GM19455 (cell line): ENCODE data around the gene RAB27A.

ENCODE experiments used
- ATAC-seq: cut with Tn5 transposase; IDR thresholded peaks from one replicate; pipeline ENCODE4 v1.9.1; 2021; ENCODE audit not compliant: unreplicated experiment

The RAB27A gene

DNA sequence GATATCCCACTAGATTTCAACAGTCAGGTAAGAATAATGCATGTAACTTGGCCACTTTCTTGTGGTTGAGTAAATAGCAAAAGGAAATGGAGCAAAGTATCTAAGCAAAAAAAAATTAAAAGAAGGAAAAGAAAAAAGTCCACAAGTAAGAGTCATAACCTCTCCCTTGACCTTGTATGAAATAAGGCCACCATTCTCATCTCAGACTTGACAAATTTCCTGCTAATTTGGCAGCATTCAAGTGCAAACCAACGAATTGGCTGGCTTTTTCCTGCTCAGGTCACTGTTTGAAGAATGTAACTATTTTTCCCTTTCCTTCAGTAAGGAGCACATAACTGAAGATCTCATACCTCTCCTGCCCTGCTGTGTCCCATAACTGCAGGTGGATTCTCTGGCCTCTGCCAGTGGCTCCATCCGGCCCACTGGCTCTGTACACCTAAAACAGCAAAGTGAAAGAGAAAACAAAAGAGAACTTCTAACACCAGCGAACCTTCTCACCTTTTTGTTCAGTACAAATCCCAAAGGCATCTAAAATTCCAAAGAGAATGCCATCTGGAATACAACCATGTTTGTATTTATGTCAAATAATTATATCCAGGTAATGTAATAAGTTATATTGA, 59.5 kb downstream of the RAB27A start:
- no peak for ATAC-seq

GRCh38 chr15:55226127-55226526, 63.5 kb downstream of the RAB27A start:
- ATAC-seq: no peak

DNA sequence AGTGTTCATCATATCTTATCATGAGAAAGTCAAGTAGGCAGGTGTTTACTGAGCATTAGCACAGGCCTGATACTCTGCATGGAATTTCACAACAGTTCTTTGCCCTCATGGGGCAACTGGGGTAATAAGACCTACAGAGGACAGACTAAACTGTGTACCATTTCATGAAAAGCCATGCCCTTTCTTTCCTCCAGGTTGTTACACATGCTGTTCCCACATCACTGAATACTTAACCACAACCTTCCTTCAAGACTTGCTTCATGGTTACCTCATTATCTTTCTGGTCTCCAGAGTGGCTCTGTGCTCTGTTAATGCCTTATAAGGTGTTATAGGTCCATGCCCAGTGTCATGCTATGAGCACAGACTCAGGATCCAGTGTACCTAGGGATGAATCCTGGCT, 64.7 kb downstream of the RAB27A start:
- ATAC-seq: no peak

GRCh38 chr15:55222588-55222987, 67.0 kb downstream of the RAB27A start:
- peak; percentile 58 for ATAC-seq

GRCh38 chr15:55221090-55222011, 68.3 kb downstream of the RAB27A start:
- ATAC-seq: no peak

- no peak for ATAC-seq
Measured at GRCh38 chr15:55220606-55221005, 69.0 kb downstream of the RAB27A start.

GRCh38 chr15:55218056-55218455, 71.6 kb downstream of the RAB27A start:
- ATAC-seq: no peak

DNA sequence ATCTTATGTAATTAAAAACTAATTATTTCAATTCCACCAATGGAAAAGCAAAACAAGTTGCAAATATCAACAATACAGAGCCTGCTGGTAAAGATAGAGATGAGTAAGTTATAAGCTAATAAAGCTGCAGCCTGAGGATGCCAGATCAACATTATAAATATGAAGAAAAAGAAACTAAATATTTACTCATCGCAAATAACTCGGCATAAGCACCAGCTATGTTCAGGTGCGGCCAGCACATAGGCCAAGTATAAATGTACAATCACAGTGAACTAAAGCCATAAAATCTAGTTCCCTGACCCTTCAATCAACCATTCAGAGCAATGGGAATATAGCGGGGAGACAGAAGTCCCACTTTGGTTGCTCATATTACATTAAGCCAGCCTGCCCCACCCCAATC, 85.1 kb downstream of the RAB27A start:
- no peak for ATAC-seq

GRCh38 chr15:55202206-55202605, 87.4 kb downstream of the RAB27A start:
- no peak for ATAC-seq

DNA sequence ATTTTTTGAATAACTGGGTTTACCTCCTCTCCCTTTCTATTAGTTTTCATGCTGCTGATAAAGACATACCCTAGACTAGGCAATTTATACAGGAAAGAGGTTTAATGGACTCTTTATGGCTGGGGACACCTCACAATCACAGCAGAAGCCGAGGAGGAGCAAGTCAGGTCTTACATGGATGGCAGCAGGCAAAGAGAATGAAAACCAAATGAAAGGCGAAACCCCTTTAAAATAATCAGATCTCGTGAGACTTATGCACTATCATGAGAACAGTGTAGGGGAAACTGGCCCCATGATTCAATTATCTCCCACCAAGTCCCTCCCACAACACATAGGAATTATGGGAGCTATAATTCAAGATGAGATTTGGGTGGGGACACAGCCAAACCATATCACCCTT, 90.9 kb downstream of the RAB27A start:
- no peak for ATAC-seq

- no peak for ATAC-seq
Measured at GRCh38 chr15:55197719-55198118, 91.9 kb downstream of the RAB27A start.

DNA sequence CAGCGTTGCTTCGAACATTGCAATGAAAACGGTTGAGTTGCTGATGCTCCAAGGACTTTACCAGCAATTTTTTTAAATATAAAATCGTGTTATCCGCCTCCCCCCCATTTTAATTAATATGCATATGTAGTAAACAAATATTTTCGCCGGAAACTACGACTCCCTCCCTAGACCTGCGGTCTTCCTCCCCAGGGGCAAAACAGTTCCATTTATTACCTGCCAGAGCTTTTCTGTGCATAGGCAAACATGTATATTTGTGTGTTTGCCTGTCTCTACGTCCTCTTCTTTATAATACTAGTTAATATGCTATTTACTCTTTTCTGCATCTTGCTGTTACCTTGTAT, 92.3 kb downstream of the RAB27A start:
- peak; percentile 8 for ATAC-seq

DNA sequence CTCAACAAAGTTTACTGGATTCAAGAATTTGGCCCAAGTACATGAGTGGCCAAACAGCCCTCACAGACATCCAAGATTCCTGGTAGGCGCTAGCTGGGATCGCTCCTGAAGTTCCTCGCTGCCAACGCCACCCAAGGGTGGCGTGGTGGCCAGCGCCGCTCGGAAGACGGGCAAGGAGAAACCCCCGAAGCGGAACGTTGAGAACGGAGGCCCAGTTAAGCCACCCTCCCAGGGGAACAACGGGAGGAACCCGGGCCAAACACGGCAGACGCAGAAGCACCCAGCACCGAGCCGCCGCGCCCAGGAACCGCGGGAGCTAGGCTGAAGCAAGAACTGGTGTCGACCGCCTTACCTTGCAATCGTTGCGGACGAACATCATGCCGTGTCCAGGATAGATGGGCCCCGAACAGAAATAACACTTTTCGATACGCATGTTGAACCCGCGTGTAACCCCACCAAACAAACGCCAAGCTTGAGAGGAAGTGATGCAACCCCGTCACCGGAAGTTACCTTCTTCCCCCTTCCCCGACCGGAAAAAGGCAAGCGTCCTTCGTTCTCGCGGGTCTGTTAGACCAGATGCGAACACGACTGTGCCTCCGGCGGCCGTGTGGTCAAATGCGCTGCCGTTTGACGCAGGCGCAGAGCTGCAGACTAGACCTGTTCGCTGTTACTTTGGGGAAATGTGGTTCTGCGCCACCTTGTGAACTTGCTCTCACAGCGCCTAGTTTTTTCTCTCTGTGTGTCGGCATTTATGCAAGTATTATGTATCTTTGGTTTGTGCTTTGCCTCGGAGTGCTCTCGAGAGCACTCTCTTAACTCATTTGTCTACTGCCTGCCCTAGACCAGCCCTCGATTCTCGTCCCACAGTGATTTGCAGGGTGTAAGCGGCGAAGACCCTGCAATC, 92.9 kb downstream of the RAB27A start, which contains the start of gene RSL24D1:
TSS of gene RSL24D1 (minus strand) at position 484 of the 904 bp plus-strand sequence. CDS start at position 433, 51 bp downstream.
- peak; percentile 99 for ATAC-seq

- ATAC-seq: no peak
Measured at GRCh38 chr15:55195996-55196395, 93.6 kb downstream of the RAB27A start.

- ATAC-seq: no peak
Measured at GRCh38 chr15:55194256-55194655, 95.4 kb downstream of the RAB27A start.

DNA sequence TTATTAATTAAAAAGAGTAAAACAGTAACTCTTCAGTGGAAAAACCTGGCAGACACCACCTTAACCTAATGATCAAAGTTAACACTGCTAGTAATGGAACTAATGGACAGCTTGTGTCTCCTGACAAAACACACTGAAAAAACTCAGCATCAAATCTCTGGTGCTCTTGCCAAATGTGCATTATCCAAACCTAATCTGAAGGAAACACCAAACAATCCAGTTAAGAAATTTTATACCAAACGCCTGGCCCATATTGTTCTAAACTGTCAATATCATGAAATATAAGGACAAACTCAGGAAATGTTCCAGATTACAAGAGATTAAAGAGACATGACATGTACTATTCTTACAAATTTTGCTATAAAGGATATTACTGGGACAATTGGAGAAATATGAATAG, 103.3 kb downstream of the RAB27A start:
- no peak for ATAC-seq

- ATAC-seq: no peak
Measured at GRCh38 chr15:55183679-55184078, 105.9 kb downstream of the RAB27A start.

DNA sequence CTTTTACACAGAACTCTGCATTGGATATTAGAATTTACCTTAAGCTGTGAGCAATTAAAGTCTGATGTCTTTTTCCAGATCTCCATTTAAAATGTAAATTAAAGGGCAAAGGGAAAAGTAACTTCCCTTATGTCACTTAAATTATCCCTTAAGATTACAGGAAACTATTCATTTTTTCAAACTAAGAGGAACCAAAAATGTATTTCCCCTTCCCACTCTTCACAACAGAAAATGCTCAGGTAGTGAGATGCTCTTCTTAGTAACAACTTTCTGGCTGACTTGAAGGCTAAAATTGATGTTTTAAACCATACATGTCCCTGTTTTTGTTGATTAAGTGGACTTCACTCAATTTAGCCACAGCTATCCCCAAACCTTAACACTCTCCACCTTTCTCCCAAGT, 110.5 kb downstream of the RAB27A start:
- ATAC-seq: no peak

DNA sequence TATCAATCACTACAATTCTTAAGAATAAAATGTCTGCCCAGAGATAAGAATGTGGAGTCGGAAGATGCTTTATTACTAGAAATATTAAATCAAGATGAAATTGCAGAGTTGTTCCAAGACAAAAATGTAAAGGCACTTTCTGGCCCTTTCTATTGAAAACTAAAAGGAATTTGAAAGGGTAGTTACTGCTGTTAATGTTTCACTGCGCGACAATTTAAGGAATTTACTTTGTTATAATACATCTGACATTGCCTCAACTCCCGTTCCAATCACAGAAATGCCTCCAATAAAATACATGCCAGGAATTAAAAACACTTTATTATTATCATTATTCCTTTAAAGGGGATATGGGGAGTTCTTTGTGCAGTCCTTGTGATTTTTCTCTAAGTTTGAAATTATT, 119.3 kb downstream of the RAB27A start:
- no peak for ATAC-seq

DNA sequence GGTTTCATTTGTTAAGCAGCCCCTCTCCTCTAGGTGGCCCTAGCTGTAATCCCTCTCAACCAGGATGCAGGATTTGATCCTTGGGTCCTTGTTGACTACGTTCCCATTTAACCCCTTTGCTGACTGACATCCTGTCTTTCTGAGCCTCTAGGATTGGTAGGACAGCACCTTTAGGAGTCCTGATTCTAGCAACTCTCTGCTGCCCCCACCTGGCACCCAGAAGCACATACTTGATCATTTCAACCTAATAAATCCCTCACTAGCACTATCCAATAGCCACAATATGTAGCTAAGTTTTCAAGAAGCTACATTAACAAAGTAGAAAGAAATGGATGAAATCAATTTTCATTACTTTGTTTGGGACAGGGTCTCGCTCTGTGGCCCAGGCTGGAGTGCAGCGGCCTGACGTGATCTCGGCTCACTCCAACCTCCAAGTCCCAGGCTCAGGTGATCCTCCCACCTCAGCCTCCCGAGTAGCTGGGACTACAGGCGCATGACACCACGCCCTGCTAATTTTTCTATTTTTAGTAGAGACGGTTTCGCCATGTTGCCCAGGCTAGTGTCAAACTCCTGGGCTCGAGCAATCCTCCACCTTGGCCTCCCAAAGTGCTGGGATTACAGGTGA, 121.2 kb downstream of the RAB27A start:
- peak; percentile 97 for ATAC-seq

DNA sequence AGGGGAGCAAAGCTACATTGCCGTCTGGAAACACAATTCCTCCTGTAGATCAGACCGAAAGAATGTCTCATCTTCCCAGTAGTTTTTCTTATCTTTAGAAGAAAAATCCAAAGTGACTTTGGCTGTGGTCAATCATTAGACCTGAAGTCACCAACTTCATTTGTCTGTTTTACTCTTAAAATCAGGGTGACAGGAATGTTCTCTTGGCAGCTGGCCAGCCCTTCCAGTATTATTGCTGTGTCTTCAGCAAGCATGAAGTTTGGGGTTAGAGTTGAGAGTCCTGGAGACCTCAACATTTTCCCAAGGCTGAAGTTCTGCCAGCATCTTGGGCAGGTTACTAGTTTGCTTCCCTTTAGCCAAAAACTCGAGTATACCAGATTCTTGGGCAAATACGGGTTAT, 125.3 kb downstream of the RAB27A start:
- no peak for ATAC-seq
